Bronchial epithelial cell (primary cell): ENCODE results near the gene TMTC2. TPM values are rescaled to one million over a fixed set of nuclear protein-coding genes. Genes with fewer than 3 reads are reported as not detected.

ENCODE experiments used
- DNase-seq: peaks from one replicate; pipeline ENCODE4 v3.0.0-alpha.2; 2010; ENCODE audit warnings: low read depth
- FAIRE-seq: peaks from 2 replicates; lab custom pipeline; 2011; peaks lifted over from hg19 to GRCh38; lab: Jason Lieb, UNC
- H3K27me3 ChIP-seq: 2 replicates; pipeline ENCODE4 v1.5.1; 2011; ENCODE audit warnings: low read length; ENCODE audit not compliant: control insufficient read depth, insufficient read depth
- H3K36me3 ChIP-seq: 2 replicates; pipeline ENCODE4 v1.5.1; 2011; ENCODE audit warnings: low read length; ENCODE audit not compliant: control insufficient read depth, insufficient read depth
- H3K4me3 ChIP-seq: 2 replicates; pipeline ENCODE4 v1.5.1; 2011; ENCODE audit warnings: mild to moderate bottlenecking, low read depth, low read length, control low read depth
- CTCF ChIP-seq: IDR thresholded peaks from 2 replicates; pipeline ENCODE4 v1.5.1; 2011; ENCODE audit warnings: mild to moderate bottlenecking, moderate library complexity, low read length, control low read depth, inconsistent platforms; ENCODE audit not compliant: insufficient read depth, severe bottlenecking
- total RNA-seq: library from RNA; depleted of rRNA; stranded (reverse); fragments of >200 nt; gene quantifications from 2 replicates; pipeline ENCODE4 v1.2.1, GENCODE V29; 2014

TMTC2 gene
- total RNA-seq, 1 donor from 2014 or later, result 10.5 TPM

DNA sequence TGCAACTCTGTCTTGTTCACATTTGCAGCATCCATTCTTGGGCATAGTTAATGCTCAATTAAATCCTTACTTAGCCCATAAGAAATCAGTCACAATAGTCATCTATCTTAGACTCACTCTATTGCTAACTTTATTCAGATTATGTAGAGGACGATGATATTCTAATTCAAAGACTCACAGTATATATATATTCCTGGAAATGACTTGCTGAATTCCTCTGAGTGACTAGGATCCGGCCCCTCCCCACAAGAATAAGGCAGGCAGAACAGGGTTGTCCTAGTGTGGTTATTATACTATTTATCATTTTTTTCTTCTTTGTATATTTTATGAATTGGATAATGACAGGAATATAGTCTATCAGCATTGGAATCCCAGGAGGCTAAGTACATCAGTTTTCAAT is 275.1 kb downstream of the TMTC2 start:
- no peak for DNase-seq
- no peak overlapping the region for H3K4me3 ChIP-seq

DNA sequence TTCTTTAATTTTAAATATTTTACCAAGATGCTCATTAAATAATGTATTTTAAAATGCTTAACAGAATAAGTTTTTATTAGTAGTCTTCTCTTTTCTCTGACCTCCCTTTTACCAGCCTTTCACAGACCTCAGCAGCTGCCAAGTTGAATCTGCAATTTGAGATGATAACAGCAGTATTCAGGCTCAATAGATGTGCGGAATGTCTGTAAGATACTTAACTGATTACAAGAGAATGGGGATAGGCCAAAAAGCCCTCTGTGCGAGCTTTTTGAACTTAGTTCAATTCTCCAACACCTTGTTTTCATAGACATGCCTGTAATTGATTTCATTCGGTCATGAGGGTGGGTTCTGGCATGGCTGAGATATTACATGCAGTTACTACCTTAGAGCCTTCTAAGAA is 277.2 kb downstream of the TMTC2 start:
- H3K4me3 ChIP-seq, result no peak overlapping the region
- no peaks in the 10 kb centered on the region for H3K36me3 ChIP-seq
- no peak for TF ChIP-seq CTCF
- no peak for FAIRE-seq
- no peak for DNase-seq
- no peaks in the 10 kb centered on the region for H3K27me3 ChIP-seq

More for the DNA sequence above, 275.1 kb downstream of the TMTC2 start:
- FAIRE-seq, result no peak
- no peaks in the 10 kb centered on the region for H3K27me3 ChIP-seq
- H3K36me3 ChIP-seq, result no peaks in the 10 kb centered on the region
- TF ChIP-seq CTCF, result no peak

- FAIRE-seq (no peak), DNase-seq (peak; percentile 29)
- TF ChIP-seq CTCF, result no peak
- Histone ChIP-seq H3K36me3 (no peaks in the 10 kb centered on the region), H3K4me3 (no peak overlapping the region), H3K27me3 (no peaks in the 10 kb centered on the region)
Observed at GRCh38 chr12:82964446-82964845, 277.7 kb downstream of the TMTC2 start.

GRCh38 chr12:82966001-82966559 is 279.4 kb downstream of the TMTC2 start:
- DNase-seq (no peak), FAIRE-seq (no peak)
- H3K4me3 ChIP-seq, result no peak overlapping the region
- H3K27me3 ChIP-seq, result no peaks in the 10 kb centered on the region
- no peaks in the 10 kb centered on the region for H3K36me3 ChIP-seq
- no peak for TF ChIP-seq CTCF

DNA sequence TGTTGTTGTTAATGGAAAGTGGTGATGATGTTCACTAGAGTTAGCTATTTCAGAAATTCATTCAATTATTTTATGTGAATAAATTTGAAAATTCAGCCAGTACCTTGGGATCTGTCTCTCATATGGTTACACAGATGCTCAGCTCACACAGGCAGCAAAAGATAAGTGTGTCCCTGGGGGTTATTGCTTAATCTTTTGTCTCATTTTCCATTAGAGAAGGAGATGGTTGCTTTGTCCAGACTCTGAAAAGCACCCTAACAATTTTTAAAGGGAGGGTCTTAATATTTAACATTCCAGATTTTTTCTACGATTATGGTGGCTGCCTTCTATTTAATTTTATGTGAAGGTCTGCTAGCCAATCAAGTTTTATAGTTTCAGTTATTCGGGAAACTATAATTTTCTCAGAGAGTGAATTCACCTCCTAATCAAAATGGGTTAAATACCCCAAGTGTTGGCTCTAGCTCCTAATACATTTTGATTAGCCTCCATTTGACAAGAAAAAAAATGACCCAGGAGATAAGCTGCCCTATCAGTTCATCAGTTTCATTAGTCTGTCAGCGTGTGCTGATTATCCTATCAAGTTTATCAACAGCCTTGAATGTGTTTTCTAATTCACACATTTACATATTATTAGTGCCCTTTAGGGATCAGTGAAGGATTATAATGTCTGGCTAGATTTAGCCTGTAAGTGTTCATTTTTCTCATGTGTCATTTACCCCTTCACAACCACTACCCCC is 282.1 kb downstream of the TMTC2 start:
- no peak overlapping the region for H3K4me3 ChIP-seq
- no peaks in the 10 kb centered on the region for H3K27me3 ChIP-seq
- TF ChIP-seq CTCF, result no peak
- H3K36me3 ChIP-seq, result no peaks in the 10 kb centered on the region
- DNase-seq (no peak), FAIRE-seq (no peak)
